Coronary artery (tissue), 2 donors: ENCODE measurements around the gene TREML1.

ENCODE experiments used
- DNase-seq: peaks from one replicate; pipeline ENCODE4 v3.0.0-alpha.2; 2017; ENCODE audit warnings: low spot score
- H3K27ac ChIP-seq, 2 donors: fragments of 200-600 bp; sonication (generic); one replicate each; pipeline ENCODE4 v1.5.1; 2016 to 2019
- H3K4me3 ChIP-seq: fragments of 200-600 bp; sonication (generic); 2 replicates; pipeline ENCODE4 v1.5.1; 2016; ENCODE audit warnings: mild to moderate bottlenecking, moderate library complexity
- TF ChIP-seq, protein P1 (sequence below): fragments of 200-600 bp; sonication (generic); IDR thresholded peaks from one replicate; pipeline ENCODE4 v1.5.1; 2019; ENCODE audit warnings: antibody characterized with exemption

Gene TREML1

DNA sequence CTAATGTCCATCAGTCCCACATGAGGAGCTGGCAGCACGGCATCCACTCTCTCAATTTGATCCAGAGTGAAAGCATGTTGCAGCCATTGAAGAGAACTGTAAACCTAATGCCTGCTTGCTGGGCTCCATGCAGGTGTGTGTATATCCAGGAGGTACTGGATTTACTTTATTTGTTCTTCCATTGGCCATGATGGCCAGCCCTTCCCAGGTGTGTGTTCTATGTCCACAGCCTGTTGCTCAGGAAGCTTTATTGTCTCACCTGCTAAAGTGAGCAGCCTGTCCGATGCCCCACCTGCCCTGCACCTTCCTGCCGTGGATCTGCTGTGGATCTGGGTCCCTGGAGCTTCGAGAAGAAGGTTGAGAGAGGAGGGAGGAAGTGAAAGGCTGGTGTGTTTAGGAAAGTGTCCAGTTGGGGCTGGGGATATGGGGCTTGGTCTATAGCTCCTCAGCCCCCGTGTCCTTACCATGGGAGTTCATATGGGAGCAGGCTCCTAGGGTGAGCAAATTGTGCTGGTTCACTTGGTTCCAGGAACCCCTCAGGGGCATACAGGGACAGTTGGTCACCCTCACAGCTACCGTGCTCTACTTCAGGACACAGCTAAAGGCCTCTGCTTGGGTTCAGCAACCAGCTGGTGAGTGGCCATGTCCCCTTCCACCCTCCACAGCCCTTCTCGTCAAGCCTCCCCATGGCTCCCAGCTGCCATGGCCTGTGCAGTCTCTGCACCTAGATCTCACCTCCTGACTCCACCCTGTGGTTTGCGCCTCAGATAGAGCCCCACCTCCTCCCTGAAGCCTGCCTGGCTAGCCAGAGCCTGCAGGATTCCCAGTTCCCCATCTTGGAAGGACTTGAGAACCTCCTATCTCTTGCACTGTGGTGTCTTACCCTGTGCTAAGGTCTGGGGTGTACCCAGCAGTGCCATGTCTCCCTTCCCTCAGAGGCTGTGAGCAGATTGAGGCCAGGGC lies 34.1 kb upstream of the TREML1 start:
- TF ChIP-seq, protein P1, sequence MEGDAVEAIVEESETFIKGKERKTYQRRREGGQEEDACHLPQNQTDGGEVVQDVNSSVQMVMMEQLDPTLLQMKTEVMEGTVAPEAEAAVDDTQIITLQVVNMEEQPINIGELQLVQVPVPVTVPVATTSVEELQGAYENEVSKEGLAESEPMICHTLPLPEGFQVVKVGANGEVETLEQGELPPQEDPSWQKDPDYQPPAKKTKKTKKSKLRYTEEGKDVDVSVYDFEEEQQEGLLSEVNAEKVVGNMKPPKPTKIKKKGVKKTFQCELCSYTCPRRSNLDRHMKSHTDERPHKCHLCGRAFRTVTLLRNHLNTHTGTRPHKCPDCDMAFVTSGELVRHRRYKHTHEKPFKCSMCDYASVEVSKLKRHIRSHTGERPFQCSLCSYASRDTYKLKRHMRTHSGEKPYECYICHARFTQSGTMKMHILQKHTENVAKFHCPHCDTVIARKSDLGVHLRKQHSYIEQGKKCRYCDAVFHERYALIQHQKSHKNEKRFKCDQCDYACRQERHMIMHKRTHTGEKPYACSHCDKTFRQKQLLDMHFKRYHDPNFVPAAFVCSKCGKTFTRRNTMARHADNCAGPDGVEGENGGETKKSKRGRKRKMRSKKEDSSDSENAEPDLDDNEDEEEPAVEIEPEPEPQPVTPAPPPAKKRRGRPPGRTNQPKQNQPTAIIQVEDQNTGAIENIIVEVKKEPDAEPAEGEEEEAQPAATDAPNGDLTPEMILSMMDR = no peak
- no peak for DNase-seq
- H3K27ac ChIP-seq = no peak overlapping the region
- no peak overlapping the region for H3K4me3 ChIP-seq

DNA sequence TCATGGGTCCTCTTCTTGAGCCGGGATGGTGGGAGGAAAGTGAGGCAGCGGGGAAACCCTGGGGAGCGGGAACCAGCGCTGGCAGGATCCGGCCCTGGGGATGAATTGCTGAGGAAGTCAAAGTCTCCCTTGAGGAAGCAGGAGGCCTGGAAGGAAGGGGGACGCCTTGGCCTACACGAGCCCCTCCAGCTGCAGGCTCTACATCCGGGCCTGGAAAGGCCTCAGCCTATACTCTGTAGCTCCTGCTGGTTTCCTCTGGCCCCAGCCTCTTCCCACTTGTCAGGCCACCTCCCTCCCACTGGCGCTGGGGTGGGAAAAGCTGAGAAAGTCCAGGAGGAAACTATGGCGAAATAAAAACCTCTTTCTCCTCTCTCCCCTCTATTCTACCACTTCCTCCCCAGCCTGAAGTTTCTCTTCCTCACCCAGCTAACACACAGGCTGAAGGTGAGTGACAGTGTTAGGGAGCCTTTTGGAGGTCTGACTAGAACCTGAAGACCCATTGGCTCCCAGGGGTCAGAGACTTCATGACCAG lies 31.9 kb upstream of the TREML1 start:
- Histone ChIP-seq H3K27ac (peak overlapping the region in 1 of 2 donors; percentile 28), H3K4me3 (no peak overlapping the region)
- TF ChIP-seq, protein P1 = no peak
- DNase-seq = no peak

DNA sequence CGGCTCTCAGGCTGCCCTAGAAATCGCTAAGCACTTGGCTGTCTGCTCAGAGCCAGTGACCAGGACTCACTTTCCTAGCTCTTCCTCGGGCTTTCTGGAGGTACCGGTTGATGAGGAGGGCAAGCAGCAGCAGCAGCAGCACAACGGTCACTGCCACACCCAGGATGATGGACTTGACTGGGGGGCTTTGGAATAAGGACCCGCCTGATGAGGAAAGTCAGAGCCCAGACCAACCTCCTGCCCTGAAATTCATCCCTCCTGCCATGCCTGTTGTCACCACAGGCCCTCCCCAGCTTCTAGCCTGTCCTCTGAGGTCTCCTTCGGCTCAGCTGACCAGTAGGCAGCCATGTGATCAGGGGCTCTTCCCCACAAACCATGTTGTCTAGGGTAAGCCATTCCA lies 30.6 kb upstream of the TREML1 start:
- no peak overlapping the region for H3K27ac ChIP-seq
- no peak for DNase-seq
- TF ChIP-seq, protein P1 = no peak

DNA sequence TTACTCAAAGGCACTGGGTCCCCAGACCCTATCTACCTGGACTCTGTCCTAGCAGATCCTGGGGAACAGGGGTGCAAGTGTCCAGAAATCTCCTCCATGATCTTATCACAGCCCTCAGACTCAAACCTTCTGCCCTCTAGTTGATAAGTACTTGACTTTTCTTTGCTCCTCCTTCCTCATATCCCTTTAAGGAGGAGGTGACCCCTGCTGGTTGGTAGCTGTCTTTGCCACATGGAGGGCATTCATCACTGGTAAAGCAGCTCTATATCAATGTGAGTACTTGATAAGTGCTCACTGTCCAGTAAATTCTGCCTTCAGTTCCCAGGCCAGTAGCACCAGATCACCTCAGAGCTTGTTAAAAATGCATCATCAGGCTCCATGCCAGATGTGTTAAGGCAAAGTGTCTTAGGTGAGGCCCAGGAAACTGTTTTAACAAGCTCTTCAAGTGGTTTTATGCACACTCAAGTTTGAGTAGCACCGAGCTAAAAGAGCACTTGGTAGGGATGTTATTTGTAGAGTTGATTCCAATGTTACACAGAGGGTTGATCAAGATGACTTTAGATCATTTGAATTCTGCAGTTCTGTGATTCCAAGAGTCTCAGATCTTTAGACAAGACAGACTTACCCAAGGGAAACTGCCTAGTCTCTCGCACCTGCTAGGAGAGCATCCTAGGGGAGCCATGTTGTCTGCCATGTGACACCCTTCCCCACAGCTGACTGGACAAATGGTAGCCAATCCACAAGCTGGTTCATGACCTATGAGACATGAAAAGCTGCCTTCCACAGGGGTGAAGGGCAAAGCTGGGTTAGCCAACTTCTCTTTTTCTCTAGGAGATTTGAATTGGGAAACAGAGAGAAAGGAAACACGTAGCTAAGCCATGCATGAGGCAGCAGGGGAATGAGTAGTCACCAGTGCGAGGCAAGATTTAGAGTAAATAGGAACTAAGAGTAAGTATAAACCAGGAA lies 28.2 kb upstream of the TREML1 start:
- TF ChIP-seq, protein P1 = no peak
- H3K27ac ChIP-seq = no peak overlapping the region
- DNase-seq = no peak

More for the DNA sequence above, 30.6 kb upstream of the TREML1 start:
- H3K4me3 ChIP-seq = no peak overlapping the region

DNA sequence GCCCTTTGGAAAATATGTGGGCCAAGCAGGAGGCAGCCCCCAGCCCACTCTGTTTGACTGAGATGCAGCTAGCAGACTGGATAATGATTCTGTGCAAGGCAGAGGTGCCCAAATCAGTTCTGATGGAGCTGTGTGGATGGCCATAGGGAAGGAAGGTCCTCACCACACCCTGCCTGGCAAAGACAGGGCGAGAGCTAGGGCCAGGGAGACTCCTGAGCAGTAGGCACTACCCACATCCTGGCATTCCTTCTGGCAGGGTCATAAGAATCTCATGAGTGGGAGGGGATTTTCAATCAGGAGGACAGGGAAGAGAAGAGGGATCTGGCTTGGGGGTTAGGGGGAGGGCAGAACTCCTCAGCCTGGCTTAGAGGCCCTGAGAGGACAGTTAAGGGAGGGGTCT lies 27.4 kb upstream of the TREML1 start:
- TF ChIP-seq, protein P1 = no peak
- no peak overlapping the region for H3K27ac ChIP-seq
- H3K4me3 ChIP-seq = no peak overlapping the region
- no peak for DNase-seq

More for the DNA sequence above, 28.2 kb upstream of the TREML1 start:
- no peak overlapping the region for H3K4me3 ChIP-seq

DNA sequence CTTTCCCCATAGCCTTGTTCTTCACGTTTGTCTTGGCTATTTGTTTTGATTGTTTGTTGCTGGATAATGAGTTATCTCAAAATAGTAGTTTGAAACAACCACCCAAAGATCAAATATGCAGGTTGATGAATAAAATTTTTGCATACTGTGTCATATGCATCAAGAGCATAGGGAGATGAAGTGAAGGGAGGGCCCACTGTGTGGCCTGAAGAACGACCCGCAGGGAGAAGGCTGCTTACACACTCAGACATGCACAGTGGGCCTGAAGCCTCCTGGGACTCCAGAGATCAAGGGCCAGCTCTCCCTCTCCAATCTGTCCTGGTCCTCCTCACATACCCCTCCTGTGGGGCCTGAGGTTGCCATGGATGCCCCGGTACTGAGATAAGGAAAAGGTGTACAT lies 25.0 kb upstream of the TREML1 start:
- DNase-seq = no peak
- Histone ChIP-seq H3K27ac (no peak overlapping the region), H3K4me3 (no peak overlapping the region)
- TF ChIP-seq, protein P1 = no peak
